Neural progenitor cell (in vitro differentiated cells): Measurements from ENCODE around the gene GPR89B. TPM values are rescaled to one million over a fixed set of nuclear protein-coding genes. Genes with fewer than 3 reads are reported as not detected.
"Not testable (repeated sequence)": the region's sequence is repeated elsewhere in the genome, so short reads cannot be mapped to it uniquely, and the experiment has no call there.

Source experiments
- DNase-seq: peaks from one replicate; pipeline ENCODE4 v3.0.0-alpha.2; 2016; ENCODE audit warnings: low spot score
- H2AFZ ChIP-seq: fragments of 200-600 bp; sonication (generic); replicated peaks from 2 replicates; pipeline ENCODE4 v1.6.1; 2016; ENCODE audit warnings: antibody characterized with exemption
- H3F3A ChIP-seq: fragments of 200-600 bp; sonication (generic); 2 replicates; pipeline ENCODE4 v1.6.1; 2016; ENCODE audit warnings: antibody characterized with exemption, low read depth
- H3K27ac ChIP-seq: fragments of 200-600 bp; sonication (generic); 2 replicates; pipeline ENCODE4 v1.5.1; 2016; ENCODE audit warnings: mild to moderate bottlenecking
- H3K27me3 ChIP-seq: fragments of 200-600 bp; sonication (generic); 2 replicates; pipeline ENCODE4 v1.6.1; 2016; ENCODE audit warnings: mild to moderate bottlenecking, moderate library complexity
- H3K36me3 ChIP-seq: fragments of 200-600 bp; sonication (generic); 2 replicates; pipeline ENCODE4 v1.5.1; 2016
- H3K4me1 ChIP-seq: fragments of 200-600 bp; sonication (generic); 2 replicates; pipeline ENCODE4 v1.6.1; 2016; ENCODE audit warnings: mixed run types
- H3K4me2 ChIP-seq: fragments of 200-600 bp; sonication (generic); 2 replicates; pipeline ENCODE4 v1.6.1; 2016
- H3K4me3 ChIP-seq: fragments of 200-600 bp; sonication (generic); 2 replicates; pipeline ENCODE4 v1.5.1; 2016
- H3K79me2 ChIP-seq: fragments of 200-600 bp; sonication (generic); 2 replicates; pipeline ENCODE4 v1.6.1; 2016; ENCODE audit warnings: low read depth
- H3K9ac ChIP-seq: fragments of 200-600 bp; sonication (generic); 2 replicates; pipeline ENCODE4 v1.6.1; 2016
- H3K9me3 ChIP-seq: fragments of 200-600 bp; sonication (generic); 2 replicates; pipeline ENCODE4 v1.5.1; 2016; ENCODE audit warnings: low read depth
- H4K20me1 ChIP-seq: fragments of 200-600 bp; sonication (generic); 2 replicates; pipeline ENCODE4 v1.6.1; 2016; ENCODE audit warnings: low read depth
- H3K27ac Mint-ChIP-seq: 3 replicates; pipeline ENCODE4 v1.8.0; 2021; ENCODE audit warnings: mixed read lengths
- H3K27me3 Mint-ChIP-seq: 2 replicates; pipeline ENCODE4 v1.8.0; 2022; ENCODE audit warnings: low read depth, mild to moderate bottlenecking, inconsistent platforms, moderate library complexity, mixed read lengths; ENCODE audit not compliant: insufficient read depth
- H3K36me3 Mint-ChIP-seq: 3 replicates; pipeline ENCODE4 v1.8.0; 2021; ENCODE audit warnings: mixed read lengths
- H3K4me1 Mint-ChIP-seq: 3 replicates; pipeline ENCODE4 v1.8.0; 2021; ENCODE audit warnings: mixed read lengths
- H3K4me3 Mint-ChIP-seq: 3 replicates; pipeline ENCODE4 v1.8.0; 2021; ENCODE audit warnings: mild to moderate bottlenecking, moderate library complexity, mixed read lengths
- H3K9me3 Mint-ChIP-seq: 3 replicates; pipeline ENCODE4 v1.8.0; 2020; ENCODE audit warnings: mixed read lengths
- EZH2 ChIP-seq: fragments of 200-600 bp; sonication (generic); IDR thresholded peaks from 2 replicates; pipeline ENCODE4 v1.6.1; 2017; ENCODE audit warnings: antibody characterized with exemption, mild to moderate bottlenecking, moderate library complexity
- EZH2phosphoT487 ChIP-seq: fragments of 200-600 bp; sonication (generic); IDR thresholded peaks from 2 replicates; pipeline ENCODE4 v1.6.1; 2017; ENCODE audit warnings: antibody characterized with exemption
- total RNA-seq: library from RNA; depleted of rRNA; stranded (reverse); fragments of >200 nt; gene quantifications from 2 replicates; pipeline ENCODE4 v1.2.3, GENCODE V29; 2015; ENCODE audit warnings: low replicate concordance
- TF ChIP-seq, protein P1 (sequence below): fragments of 200-600 bp; sonication (generic); IDR thresholded peaks from 2 replicates; pipeline ENCODE4 v1.5.1; 2017; ENCODE audit warnings: antibody characterized with exemption, mild to moderate bottlenecking

Gene GPR89B
- total RNA-seq, 1 donor from 2014 or later, result 47.9 TPM

DNA sequence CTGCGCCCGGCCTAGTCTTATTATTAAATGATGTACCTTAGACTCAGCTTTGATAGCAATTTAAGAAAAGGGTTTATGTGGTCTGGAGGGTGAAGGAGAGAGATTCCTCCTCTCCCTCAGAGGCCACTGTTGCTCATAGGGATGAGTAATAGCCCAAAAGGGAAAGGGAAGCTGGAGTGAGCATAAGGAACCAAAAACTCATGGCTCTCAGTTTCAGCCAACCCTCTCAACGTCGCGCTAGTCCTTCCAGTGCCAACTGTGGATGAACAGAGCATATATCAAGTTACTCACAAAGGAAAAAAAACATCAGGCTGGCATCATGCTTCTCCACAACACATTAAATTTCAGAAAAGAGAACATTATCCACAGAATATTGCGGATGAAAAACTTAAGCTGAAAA is 8.3 kb upstream of the GPR89B start:
- no peaks in the 10 kb centered on the region for H3K36me3 Mint-ChIP-seq
- no peaks in the 10 kb centered on the region for H4K20me1 ChIP-seq
- H3K27ac Mint-ChIP-seq, result no peak overlapping the region
- no peak for DNase-seq
- TF ChIP-seq, protein P1, sequence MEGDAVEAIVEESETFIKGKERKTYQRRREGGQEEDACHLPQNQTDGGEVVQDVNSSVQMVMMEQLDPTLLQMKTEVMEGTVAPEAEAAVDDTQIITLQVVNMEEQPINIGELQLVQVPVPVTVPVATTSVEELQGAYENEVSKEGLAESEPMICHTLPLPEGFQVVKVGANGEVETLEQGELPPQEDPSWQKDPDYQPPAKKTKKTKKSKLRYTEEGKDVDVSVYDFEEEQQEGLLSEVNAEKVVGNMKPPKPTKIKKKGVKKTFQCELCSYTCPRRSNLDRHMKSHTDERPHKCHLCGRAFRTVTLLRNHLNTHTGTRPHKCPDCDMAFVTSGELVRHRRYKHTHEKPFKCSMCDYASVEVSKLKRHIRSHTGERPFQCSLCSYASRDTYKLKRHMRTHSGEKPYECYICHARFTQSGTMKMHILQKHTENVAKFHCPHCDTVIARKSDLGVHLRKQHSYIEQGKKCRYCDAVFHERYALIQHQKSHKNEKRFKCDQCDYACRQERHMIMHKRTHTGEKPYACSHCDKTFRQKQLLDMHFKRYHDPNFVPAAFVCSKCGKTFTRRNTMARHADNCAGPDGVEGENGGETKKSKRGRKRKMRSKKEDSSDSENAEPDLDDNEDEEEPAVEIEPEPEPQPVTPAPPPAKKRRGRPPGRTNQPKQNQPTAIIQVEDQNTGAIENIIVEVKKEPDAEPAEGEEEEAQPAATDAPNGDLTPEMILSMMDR, result no peak
- no peak for TF ChIP-seq EZH2phosphoT487
- TF ChIP-seq EZH2, result no peak
- H3K4me2 ChIP-seq, result no peak overlapping the region
- H3K27ac ChIP-seq, result no peak overlapping the region
- H3K27me3 Mint-ChIP-seq, result peaks cover 2% of the 10 kb centered on the region
- H2AFZ ChIP-seq, result no peak overlapping the region
- H3K9ac ChIP-seq, result no peak overlapping the region
- no peaks in the 10 kb centered on the region for H3K9me3 ChIP-seq
- H3K4me1 Mint-ChIP-seq, result no peaks in the 10 kb centered on the region
- H3F3A ChIP-seq, result no peaks in the 10 kb centered on the region
- H3K27me3 ChIP-seq, result no peaks in the 10 kb centered on the region
- H3K4me1 ChIP-seq, result no peaks in the 10 kb centered on the region
- no peaks in the 10 kb centered on the region for H3K36me3 ChIP-seq
- H3K9me3 Mint-ChIP-seq, result no peaks in the 10 kb centered on the region
- no peak overlapping the region for H3K4me3 Mint-ChIP-seq
- no peaks in the 10 kb centered on the region for H3K79me2 ChIP-seq
- no peak overlapping the region for H3K4me3 ChIP-seq

DNA sequence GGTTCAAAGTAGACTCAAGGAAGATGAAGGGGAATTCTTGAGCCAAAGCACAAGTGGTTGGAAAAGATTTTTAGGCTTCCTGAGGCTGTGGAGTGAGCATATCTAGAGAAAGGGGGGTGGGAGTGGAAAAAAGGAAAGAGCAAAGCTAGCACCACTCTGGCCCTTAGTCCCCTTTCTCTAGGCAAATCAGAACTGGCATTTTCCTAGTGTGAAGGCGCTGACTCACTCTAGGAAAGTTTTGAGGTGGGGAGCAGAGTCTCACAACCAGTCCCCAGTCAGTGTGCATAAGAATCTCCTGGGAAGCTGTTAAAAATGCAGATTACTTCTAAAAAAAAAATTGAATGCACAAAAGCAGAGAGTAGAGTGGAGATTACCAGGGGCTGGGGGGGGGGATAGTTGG is 3.4 kb upstream of the GPR89B start:
- Histone ChIP-seq H4K20me1 (peaks cover 6% of the 10 kb centered on the region), H3K79me2 (peaks cover 7% of the 10 kb centered on the region), H3F3A (no peaks in the 10 kb centered on the region), H3K4me2 (no peak overlapping the region), H2AFZ (peak overlapping the region; percentile 89), H3K9ac (no peak overlapping the region), H3K4me3 (no peak overlapping the region), H3K4me1 (peaks cover 6% of the 10 kb centered on the region), H3K27ac (no peak overlapping the region), H3K9me3 (no peaks in the 10 kb centered on the region), H3K36me3 (no peaks in the 10 kb centered on the region), H3K27me3 (no peaks in the 10 kb centered on the region)
- Mint-ChIP-seq H3K36me3 (no peaks in the 10 kb centered on the region), H3K9me3 (no peaks in the 10 kb centered on the region), H3K27ac (no peak overlapping the region), H3K4me3 (no peak overlapping the region), H3K4me1 (peaks cover 2% of the 10 kb centered on the region), H3K27me3 (peaks cover 2% of the 10 kb centered on the region)
- no peak for TF ChIP-seq EZH2phosphoT487
- no peak for DNase-seq

DNA sequence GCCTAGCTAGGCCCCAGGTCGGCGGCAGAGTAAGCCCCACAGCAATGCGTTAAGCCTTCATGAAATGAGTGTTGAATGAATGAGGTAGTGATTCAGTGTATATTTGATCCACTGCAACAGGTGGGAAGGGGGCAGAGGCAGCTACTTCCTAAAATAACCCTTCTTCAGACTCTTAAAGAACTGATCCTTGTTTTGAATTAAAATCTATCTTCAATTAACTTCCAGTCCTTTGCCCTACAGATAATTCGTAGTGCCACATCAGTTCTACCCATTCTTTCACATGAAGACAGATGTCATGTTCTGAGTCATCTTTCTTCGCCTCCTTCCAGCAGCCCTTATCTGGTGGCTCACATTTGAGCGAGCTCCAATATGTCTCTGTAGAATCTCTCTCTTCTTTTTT is 1.0 kb upstream of the GPR89B start:
- DNase-seq, H2AFZ ChIP-seq, H3K4me2 ChIP-seq, H3K9ac ChIP-seq, H3K36me3 ChIP-seq, H3K9me3 Mint-ChIP-seq, H3K4me1 ChIP-seq, H3K4me3 Mint-ChIP-seq, H3K27ac Mint-ChIP-seq, H3K27me3 ChIP-seq, H3K36me3 Mint-ChIP-seq, H3F3A ChIP-seq, H3K4me1 Mint-ChIP-seq, H3K4me3 ChIP-seq, H3K27me3 Mint-ChIP-seq, H3K9me3 ChIP-seq, H3K27ac ChIP-seq: not testable (repeated sequence)
- peaks cover 17% of the 10 kb centered on the region for H4K20me1 ChIP-seq
- peaks cover 24% of the 10 kb centered on the region for H3K79me2 ChIP-seq

DNA sequence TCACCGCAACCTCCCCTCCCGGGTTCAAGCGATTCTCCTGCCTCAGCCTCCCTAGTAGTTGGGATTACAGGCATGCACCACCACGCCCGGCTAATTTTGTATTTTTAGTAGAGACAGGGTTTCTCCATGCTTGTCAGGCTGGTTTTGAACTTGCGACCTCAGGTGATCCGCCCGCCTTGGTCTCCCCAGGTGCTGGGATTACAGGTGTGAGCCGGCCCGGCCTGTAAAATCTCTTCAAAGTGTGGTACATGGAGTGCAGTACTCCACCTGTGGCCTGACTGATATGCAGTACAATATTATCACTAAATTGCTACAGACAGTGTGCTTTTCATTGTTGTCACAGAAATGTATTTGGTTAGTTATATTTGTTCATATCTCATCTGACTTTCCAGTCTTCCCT is 531 bp upstream of the GPR89B start:
- not testable (repeated sequence) for H3K4me3 ChIP-seq, H3K9ac ChIP-seq, DNase-seq, H3K9me3 Mint-ChIP-seq, H3K4me3 Mint-ChIP-seq, H3K4me1 ChIP-seq, H3K36me3 Mint-ChIP-seq, H3K4me1 Mint-ChIP-seq, H3K27ac Mint-ChIP-seq, H3K36me3 ChIP-seq, H3K4me2 ChIP-seq, H3F3A ChIP-seq, H3K27me3 Mint-ChIP-seq, H3K27me3 ChIP-seq, H3K27ac ChIP-seq, H3K9me3 ChIP-seq, H2AFZ ChIP-seq
- peaks cover 24% of the 10 kb centered on the region for H3K79me2 ChIP-seq
- H4K20me1 ChIP-seq, result peaks cover 17% of the 10 kb centered on the region

DNA sequence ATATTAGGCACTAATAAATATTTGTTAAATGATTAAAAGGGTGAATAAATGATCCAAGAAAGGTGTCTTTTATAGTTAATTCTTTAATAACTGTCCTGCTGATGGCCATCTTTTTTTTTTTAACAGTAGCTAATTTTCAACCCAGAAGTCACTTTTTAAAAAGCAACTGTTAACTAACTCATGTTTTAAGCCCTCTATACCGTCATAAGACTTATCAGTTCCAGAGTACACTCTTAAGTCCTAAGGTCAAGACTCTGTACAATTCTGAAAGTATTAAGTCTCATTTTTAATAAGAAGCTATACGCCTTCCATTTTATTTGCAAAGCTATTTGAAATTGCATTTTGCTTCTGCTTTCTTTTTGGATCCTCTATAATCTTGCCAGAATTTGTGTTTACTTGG is 2.9 kb downstream of the GPR89B start:
- not testable (repeated sequence) for H3K4me1 Mint-ChIP-seq, H3K36me3 Mint-ChIP-seq, DNase-seq, H3K27me3 Mint-ChIP-seq, H3K4me2 ChIP-seq, H2AFZ ChIP-seq, H3K27ac Mint-ChIP-seq, H3K36me3 ChIP-seq, H3F3A ChIP-seq, H3K4me3 ChIP-seq, H3K4me3 Mint-ChIP-seq, H3K4me1 ChIP-seq, H3K27ac ChIP-seq, H3K9ac ChIP-seq, H3K27me3 ChIP-seq, H3K9me3 ChIP-seq, H3K9me3 Mint-ChIP-seq
- Histone ChIP-seq H3K79me2 (peaks cover 24% of the 10 kb centered on the region), H4K20me1 (peaks cover 17% of the 10 kb centered on the region)

DNA sequence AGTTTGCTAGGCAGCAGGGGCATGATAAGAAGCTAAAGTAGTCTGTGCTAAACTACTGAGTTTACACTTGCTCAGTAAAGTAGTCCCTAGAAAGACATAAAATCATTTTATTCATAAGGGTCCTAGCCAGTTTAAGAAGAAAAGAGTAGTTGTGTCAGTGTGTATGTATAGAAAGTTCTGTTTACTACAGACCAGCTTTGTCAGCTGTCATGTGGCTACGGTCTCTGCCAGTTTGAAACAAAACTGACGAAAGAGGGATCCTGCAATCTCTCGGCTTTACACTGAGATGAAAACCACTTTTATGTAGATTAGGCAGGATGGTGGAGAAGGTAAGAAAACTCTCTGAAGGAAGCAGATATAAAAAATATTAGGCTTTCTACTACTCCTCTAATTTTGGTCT is 7.1 kb downstream of the GPR89B start:
- not testable (repeated sequence) for H3K9ac ChIP-seq, H3K27ac Mint-ChIP-seq, H3K9me3 ChIP-seq, H3K36me3 ChIP-seq, H3K9me3 Mint-ChIP-seq, H3K4me2 ChIP-seq, H3K27me3 ChIP-seq, H3K4me1 ChIP-seq, H3K27me3 Mint-ChIP-seq, H3F3A ChIP-seq, H3K4me3 Mint-ChIP-seq, H3K36me3 Mint-ChIP-seq, H3K4me1 Mint-ChIP-seq, H4K20me1 ChIP-seq, DNase-seq, H3K4me3 ChIP-seq, H2AFZ ChIP-seq, H3K27ac ChIP-seq
- H3K79me2 ChIP-seq, result peaks cover 12% of the 10 kb centered on the region

DNA sequence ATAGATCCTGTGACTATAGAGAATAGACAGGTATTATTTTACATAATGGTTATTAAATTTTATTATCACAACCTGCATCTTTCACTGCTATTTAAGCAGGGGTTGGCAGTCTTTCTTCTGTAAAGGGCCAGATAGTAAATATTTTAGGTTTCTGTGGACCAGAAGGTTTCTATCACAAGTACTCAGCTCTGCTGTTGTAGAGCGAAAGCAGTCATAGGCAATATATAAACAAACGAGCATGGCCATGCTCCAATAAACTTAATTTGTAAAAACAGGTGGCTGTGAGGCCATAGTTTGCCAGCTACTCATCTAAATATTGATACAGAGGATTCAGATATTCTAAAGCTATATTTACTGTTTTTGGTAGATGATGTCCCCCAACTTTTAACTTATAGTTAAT is 12.2 kb downstream of the GPR89B start:
- not testable (repeated sequence) for H3K4me3 ChIP-seq, H3K27me3 Mint-ChIP-seq, H3K9me3 ChIP-seq, H4K20me1 ChIP-seq, H2AFZ ChIP-seq, H3K4me1 ChIP-seq, H3K4me3 Mint-ChIP-seq, DNase-seq, H3K9ac ChIP-seq, H3K4me2 ChIP-seq, H3K36me3 Mint-ChIP-seq, H3K27me3 ChIP-seq, H3K4me1 Mint-ChIP-seq, H3K36me3 ChIP-seq, H3F3A ChIP-seq, H3K27ac ChIP-seq, H3K27ac Mint-ChIP-seq, H3K9me3 Mint-ChIP-seq, H3K79me2 ChIP-seq
